Upper lobe of left lung (tissue), 6 donors: ENCODE results near the gene APOBEC3B. TPM values are rescaled to one million over a fixed set of nuclear protein-coding genes. Genes with fewer than 3 reads are reported as not detected.
"Not testable (repeated sequence)": the region's sequence is repeated elsewhere in the genome, so short reads cannot be mapped to it uniquely, and the experiment has no call there.

Experiments
- ATAC-seq, 2 donors: fragments of 200-7000 bp; cut with Tn5 transposase; one replicate each; pipeline ENCODE4 v1.9.1; 2022; ENCODE audit warnings: mild to moderate bottlenecking in 2 of 2, moderate library complexity in 2 of 2; ENCODE audit not compliant: low FRiP score in 2 of 2
- DNase-seq, 2 donors: peaks; one replicate each; pipeline ENCODE4 v3.0.0-alpha.2; 2019 to 2020
- H3K27ac ChIP-seq, 4 donors: fragments of 200-600 bp; sonication (generic); one replicate each; pipeline ENCODE4 v1.5.1; 2016 to 2019
- H3K27me3 ChIP-seq, 4 donors: fragments of 200-600 bp; sonication (generic); one replicate each; pipeline ENCODE4 v1.5.1; 2017 to 2019
- H3K36me3 ChIP-seq, 4 donors: fragments of 200-600 bp; sonication (generic); one replicate each; pipeline ENCODE4 v1.5.1; 2016 to 2019
- H3K4me1 ChIP-seq, 4 donors: fragments of 200-600 bp; sonication (generic); one replicate each; pipeline ENCODE4 v1.5.1; 2018 to 2019
- H3K4me3 ChIP-seq, 4 donors: fragments of 200-600 bp; sonication (generic); one replicate each; pipeline ENCODE4 v1.5.1; 2017 to 2019; ENCODE audit warnings: mild to moderate bottlenecking in 2 of 4, moderate library complexity in 1 of 4
- H3K9me3 ChIP-seq, 4 donors: fragments of 200-600 bp; sonication (generic); one replicate each; pipeline ENCODE4 v1.5.1; 2018 to 2019
- EP300 ChIP-seq, 4 donors: sonication (generic); formaldehyde crosslinking; IDR thresholded peaks; one replicate each; pipeline ENCODE4 v1.5.1; 2017; ENCODE audit warnings: antibody characterized with exemption in 4 of 4, control low read depth in 2 of 4
- POLR2A ChIP-seq, 4 donors: fragments of 450-650 bp; IDR thresholded peaks; one replicate each; pipeline ENCODE4 v1.5.1; 2016 to 2017; ENCODE audit warnings: antibody characterized with exemption in 4 of 4, mild to moderate bottlenecking in 2 of 4
- POLR2AphosphoS5 ChIP-seq, 2 donors: sonication (generic); formaldehyde crosslinking; IDR thresholded peaks; one replicate each; pipeline ENCODE4 v1.5.1; 2017; ENCODE audit warnings: antibody characterized with exemption in 2 of 2
- WGBS, 2 donors: methylation state at CpG; one replicate each; pipeline ENCODE4 v1.1.5; 2017 to 2018; 5-methylcytosine and 5-hydroxymethylcytosine counted together
- total RNA-seq, 6 donors: library from RNA; depleted of rRNA in 4 of 6; stranded (reverse); fragments of >200 nt in 4 of 6; gene quantifications; one replicate each; pipeline versions ENCODE4 v1.1.0 to v1.2.1, GENCODE V29; 2016 to 2021
- TF ChIP-seq, protein P1 (sequence below), 6 experiments: fragments of 450-650 bp in 4 of 6; fragments of 200-600 bp in 2 of 6; sonication (generic) in 2 of 6; IDR thresholded peaks; one replicate each; pipeline ENCODE4 v1.5.1; 2016 to 2019; ENCODE audit warnings: antibody characterized with exemption in 6 of 6
- donor health status: DM: no; HTN: no; CAD: no; lungs with moderate emphysema.
- donor health status: DM: no; HTN: yes; CAD: no; lungs with severe emphysema.

The APOBEC3B gene
- total RNA-seq, 6 donors from 2014 or later, result 0.89 to 5.8 (median 1.5) TPM; not detected in 2

DNA sequence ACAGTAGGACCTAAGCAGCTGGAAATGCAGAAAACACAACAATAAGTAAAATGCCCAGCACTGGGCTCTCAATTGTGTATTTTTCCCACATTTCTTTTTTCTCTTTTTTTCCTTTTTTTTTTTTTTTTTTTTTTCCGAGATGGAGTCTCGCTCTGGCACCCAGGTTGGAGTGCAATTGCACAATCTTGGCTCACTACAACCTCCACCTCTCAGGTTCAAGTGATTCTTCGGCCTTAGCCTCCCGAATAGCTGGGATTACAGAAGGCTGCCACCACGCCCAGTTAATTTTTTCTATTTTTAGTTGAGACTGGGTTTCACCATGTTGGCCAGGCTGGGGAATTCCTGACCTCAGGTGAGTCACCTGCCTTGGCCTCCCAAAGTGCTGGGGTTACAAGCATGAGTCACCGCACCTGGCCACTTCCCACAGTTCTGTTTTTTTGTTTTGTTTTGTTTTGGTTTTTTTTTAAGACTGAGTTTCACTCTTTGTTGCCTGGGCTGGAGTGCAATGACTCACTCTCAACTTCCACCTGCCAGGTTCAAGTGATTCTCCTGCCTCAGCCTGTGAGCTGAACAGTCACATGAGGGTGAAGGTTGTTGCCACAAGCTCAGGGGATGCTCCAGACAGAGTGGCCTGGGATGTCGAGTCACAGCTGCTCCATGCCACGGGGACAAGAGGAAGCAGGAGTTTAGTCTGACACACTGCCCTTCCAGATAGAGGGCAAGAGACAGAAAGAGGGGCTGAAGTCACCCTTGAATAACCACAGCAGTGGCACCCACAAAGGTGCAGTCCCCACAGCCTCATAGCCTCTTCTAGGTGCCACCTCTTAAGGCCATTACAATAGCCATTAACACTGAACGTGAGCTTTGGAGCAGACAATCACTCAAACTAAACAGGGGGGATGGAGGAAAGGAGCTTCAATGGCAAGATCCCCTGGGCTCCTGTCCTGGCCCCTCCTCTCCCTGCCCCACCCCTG lies 2.9 kb downstream of the APOBEC3B start:
- not testable (repeated sequence) for H3K36me3 ChIP-seq, DNase-seq, H3K27me3 ChIP-seq, H3K4me3 ChIP-seq, H3K9me3 ChIP-seq
- TF ChIP-seq EP300 (IDR thresholded peaks at IDR 0.05), result peak in 1 of 4 donors; percentile 6
- TF ChIP-seq POLR2AphosphoS5 (IDR thresholded peaks at IDR 0.05), result peak in 1 of 2 donors; percentile 29
- ATAC-seq, result peak; percentile 28 to 77
- Histone ChIP-seq H3K4me1 (peaks cover 0 to 19% (median 17%) of the 10 kb centered on the region in 4 donors), H3K27ac (peak overlapping the region in 2 of 4 donors; percentile 58 to 67)
- 63% methylated on average over 8 of the region's 9 CpGs; no CpG with 5 or more reads in 1 of the 2 donors for WGBS, 2 donors

DNA sequence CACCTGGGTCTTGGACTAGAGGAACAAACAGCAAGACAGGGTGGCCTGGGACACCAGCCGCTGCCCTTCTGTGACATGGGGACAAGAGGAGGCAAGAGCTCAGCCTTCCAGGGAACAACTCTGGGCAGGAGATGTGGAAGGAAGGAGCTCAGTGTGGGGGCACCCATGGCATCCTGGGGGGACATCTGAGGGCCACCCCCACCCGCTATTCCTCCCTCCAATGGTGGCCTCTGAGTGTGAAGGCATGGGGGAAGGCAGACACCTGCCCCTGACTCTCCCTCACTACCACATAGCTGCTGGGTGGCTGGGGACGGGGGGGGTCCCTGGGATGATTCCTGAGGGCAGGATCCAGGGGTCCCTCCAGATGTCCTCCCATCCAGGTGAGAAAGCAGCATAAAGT lies 4.5 kb downstream of the APOBEC3B start:
- ATAC-seq, result no peak
- Histone ChIP-seq H3K4me3 (no peak overlapping the region), H3K36me3 (no peaks in the 10 kb centered on the region), H3K9me3 (no peaks in the 10 kb centered on the region), H3K4me1 (peaks cover 0 to 15% (median 10%) of the 10 kb centered on the region in 4 donors), H3K27ac (no peak overlapping the region), H3K27me3 (no peaks in the 10 kb centered on the region)
- no peak for DNase-seq
- 100% methylated on average over 2 of the region's 3 CpGs; no CpG with 5 or more reads in 1 of the 2 donors for WGBS, 2 donors
- TF ChIP-seq POLR2A (IDR thresholded peaks at IDR 0.05), result no peak
- TF ChIP-seq EP300 (IDR thresholded peaks at IDR 0.05), result no peak
- TF ChIP-seq, protein P1, sequence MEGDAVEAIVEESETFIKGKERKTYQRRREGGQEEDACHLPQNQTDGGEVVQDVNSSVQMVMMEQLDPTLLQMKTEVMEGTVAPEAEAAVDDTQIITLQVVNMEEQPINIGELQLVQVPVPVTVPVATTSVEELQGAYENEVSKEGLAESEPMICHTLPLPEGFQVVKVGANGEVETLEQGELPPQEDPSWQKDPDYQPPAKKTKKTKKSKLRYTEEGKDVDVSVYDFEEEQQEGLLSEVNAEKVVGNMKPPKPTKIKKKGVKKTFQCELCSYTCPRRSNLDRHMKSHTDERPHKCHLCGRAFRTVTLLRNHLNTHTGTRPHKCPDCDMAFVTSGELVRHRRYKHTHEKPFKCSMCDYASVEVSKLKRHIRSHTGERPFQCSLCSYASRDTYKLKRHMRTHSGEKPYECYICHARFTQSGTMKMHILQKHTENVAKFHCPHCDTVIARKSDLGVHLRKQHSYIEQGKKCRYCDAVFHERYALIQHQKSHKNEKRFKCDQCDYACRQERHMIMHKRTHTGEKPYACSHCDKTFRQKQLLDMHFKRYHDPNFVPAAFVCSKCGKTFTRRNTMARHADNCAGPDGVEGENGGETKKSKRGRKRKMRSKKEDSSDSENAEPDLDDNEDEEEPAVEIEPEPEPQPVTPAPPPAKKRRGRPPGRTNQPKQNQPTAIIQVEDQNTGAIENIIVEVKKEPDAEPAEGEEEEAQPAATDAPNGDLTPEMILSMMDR (IDR thresholded peaks at IDR 0.05), result no peak
- TF ChIP-seq POLR2AphosphoS5 (IDR thresholded peaks at IDR 0.05), result no peak

DNA sequence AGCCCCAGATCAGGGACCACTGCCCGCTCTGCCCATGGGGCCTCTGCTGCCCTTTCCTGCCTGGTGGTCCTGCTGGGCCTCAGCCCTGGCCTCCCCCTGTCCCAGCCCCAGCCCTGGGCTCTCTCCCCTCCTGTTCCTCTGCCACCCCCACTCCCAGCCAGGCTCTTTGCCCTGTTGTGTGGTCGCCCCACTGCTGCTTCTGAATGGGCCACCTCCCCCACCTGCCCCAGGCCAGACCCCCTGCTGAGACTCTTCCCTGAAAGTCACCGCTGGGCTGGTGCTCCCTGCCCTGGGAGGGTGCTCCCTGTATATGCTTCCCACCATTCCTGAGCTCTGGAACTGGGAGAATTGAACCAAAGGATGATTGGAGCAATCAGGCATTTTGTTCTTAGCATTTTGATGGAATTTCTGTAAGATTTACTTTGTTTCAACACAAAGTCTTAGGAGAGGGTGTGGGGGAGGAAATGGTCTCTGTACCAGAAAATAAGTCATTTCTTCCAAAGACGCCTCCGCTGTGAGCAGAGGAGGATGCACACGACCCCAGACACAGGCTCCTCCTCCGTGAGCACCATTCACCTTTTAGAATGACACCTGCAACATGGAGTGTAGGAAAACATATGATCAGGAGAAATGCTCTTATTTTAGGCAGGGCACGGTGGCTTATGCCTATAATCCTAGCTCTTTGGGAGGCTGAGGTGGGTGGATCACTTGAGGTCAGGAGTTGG lies 5.2 kb downstream of the APOBEC3B start:
- DNase-seq (no peak), ATAC-seq (no peak)
- H3K27me3 ChIP-seq, result no peaks in the 10 kb centered on the region
- no peak overlapping the region for H3K27ac ChIP-seq
- no peaks in the 10 kb centered on the region for H3K9me3 ChIP-seq
- peaks cover 0 to 8% (median 5%) of the 10 kb centered on the region in 4 donors for H3K4me1 ChIP-seq
- H3K36me3 ChIP-seq, result no peaks in the 10 kb centered on the region
- WGBS, 2 donors, result 94% methylated on average over 6 of the region's 8 CpGs; no CpG with 5 or more reads in 1 of the 2 donors
- no peak overlapping the region for H3K4me3 ChIP-seq
- TF ChIP-seq, protein P1 (IDR thresholded peaks at IDR 0.05), result no peak
- TF ChIP-seq EP300 (IDR thresholded peaks at IDR 0.05) (no peak), POLR2AphosphoS5 (IDR thresholded peaks at IDR 0.05) (no peak), POLR2A (IDR thresholded peaks at IDR 0.05) (no peak)

DNA sequence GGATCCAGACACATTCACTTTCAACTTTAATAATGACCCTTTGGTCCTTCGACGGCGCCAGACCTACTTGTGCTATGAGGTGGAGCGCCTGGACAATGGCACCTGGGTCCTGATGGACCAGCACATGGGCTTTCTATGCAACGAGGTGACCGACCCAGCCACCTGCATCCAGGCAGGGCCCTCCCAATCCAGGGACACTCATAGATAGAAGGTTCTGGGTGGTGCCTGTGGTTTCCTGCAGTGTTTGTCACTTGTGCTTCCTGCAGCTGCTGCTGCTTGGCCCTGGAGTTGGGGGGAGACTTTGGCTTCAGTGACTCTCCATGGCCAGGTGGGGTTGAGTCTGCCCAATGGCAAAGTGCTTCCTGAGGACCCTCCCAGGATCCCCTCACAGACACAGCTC lies 7.3 kb downstream of the APOBEC3B start:
- H3K4me3 ChIP-seq, result no peak overlapping the region
- no peaks in the 10 kb centered on the region for H3K36me3 ChIP-seq
- no peaks in the 10 kb centered on the region for H3K27me3 ChIP-seq
- no peaks in the 10 kb centered on the region for H3K9me3 ChIP-seq
- 80% methylated on average over 6 of the region's 6 CpGs; no CpG with 5 or more reads in 1 of the 2 donors for WGBS, 2 donors
- no peaks in the 10 kb centered on the region for H3K4me1 ChIP-seq
- DNase-seq (no peak), ATAC-seq (no peak)
- H3K27ac ChIP-seq, result no peak overlapping the region
- TF ChIP-seq POLR2AphosphoS5 (IDR thresholded peaks at IDR 0.05), result no peak
- TF ChIP-seq POLR2A (IDR thresholded peaks at IDR 0.05), result no peak
- no peak for TF ChIP-seq EP300 (IDR thresholded peaks at IDR 0.05)
- TF ChIP-seq, protein P1 (IDR thresholded peaks at IDR 0.05), result no peak

DNA sequence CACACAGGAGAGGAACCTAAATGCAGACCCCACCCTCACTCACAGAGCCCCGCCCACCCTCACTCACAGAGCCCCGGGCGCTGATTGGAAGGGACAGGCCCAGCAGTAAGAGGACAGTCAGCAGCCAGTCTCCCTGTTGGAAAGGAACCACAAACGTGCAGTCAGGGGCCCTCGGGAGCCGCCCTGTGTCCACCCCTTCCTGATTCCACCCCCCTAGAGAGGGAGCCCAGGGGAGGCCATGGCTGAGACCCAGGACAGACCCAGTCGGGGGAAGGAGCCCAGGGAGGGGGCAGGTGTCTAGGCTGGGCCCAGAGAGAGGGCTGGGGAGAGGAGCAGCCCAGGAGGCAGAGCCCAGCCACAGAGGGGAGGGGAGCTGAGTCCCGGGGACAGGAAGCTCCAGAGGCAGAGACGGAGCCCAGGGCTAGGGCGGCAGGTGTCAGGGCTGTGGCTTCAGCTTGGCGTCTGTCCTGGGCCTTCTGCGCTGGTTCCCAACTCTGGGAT lies 10.8 kb downstream of the APOBEC3B start:
- WGBS, 2 donors, result 17 to 41% methylated on average over 1 to 12 of the region's 12 CpGs
- not testable (repeated sequence) for H3K4me1 ChIP-seq, H3K4me3 ChIP-seq, H3K9me3 ChIP-seq, DNase-seq, H3K36me3 ChIP-seq, H3K27ac ChIP-seq, ATAC-seq, H3K27me3 ChIP-seq
